ENCODE measurements around the gene OR4D2. TPM values are rescaled to one million over a fixed set of nuclear protein-coding genes. Genes with fewer than 3 reads are reported as not detected.

Gene OR4D2
- total RNA-seq, 1 donor from 2014 or later: not detected

DNA sequence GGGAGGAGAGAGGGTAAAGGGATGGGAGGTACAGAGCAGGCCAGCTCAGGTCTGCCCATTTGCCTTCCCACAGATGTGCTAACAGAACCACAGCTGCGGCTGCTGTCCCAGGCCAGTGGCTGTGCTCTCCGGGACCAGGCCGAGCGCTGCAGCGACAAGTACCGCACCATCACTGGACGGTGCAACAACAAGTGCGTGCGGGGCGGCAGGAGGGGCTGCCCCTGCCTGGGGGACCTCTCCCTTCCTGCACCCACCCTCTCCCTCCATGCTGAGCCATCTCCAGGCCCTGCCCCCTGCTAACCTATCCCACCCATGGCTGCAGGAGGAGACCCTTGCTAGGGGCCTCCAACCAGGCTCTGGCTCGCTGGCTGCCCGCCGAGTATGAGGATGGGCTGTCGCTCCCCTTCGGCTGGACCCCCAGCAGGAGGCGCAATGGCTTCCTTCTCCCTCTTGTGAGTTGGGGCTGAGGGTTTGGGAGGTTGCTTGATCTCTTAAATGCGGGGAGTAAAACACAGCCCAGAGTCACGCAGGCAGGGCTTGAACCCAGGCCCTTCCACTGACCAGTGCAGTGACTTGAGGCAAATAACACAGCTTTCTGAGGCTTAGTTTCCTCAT lies 27.0 kb downstream of the OR4D2 start:
- Histone ChIP-seq H3K27me3 (peaks cover 25% of the 10 kb centered on the region), H3K36me3 (no peaks in the 10 kb centered on the region), H3K4me1 (no peaks in the 10 kb centered on the region), H3K9me3 (no peaks in the 10 kb centered on the region), H3K4me3 (no peak overlapping the region), H3K27ac (no peak overlapping the region)
- TF ChIP-seq, protein P1, sequence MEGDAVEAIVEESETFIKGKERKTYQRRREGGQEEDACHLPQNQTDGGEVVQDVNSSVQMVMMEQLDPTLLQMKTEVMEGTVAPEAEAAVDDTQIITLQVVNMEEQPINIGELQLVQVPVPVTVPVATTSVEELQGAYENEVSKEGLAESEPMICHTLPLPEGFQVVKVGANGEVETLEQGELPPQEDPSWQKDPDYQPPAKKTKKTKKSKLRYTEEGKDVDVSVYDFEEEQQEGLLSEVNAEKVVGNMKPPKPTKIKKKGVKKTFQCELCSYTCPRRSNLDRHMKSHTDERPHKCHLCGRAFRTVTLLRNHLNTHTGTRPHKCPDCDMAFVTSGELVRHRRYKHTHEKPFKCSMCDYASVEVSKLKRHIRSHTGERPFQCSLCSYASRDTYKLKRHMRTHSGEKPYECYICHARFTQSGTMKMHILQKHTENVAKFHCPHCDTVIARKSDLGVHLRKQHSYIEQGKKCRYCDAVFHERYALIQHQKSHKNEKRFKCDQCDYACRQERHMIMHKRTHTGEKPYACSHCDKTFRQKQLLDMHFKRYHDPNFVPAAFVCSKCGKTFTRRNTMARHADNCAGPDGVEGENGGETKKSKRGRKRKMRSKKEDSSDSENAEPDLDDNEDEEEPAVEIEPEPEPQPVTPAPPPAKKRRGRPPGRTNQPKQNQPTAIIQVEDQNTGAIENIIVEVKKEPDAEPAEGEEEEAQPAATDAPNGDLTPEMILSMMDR (IDR thresholded peaks at IDR 0.05): no peak
- ATAC-seq: no peak
- no peak for DNase-seq
- intact Hi-C loops (cut with DNase I): no loop called here

DNA sequence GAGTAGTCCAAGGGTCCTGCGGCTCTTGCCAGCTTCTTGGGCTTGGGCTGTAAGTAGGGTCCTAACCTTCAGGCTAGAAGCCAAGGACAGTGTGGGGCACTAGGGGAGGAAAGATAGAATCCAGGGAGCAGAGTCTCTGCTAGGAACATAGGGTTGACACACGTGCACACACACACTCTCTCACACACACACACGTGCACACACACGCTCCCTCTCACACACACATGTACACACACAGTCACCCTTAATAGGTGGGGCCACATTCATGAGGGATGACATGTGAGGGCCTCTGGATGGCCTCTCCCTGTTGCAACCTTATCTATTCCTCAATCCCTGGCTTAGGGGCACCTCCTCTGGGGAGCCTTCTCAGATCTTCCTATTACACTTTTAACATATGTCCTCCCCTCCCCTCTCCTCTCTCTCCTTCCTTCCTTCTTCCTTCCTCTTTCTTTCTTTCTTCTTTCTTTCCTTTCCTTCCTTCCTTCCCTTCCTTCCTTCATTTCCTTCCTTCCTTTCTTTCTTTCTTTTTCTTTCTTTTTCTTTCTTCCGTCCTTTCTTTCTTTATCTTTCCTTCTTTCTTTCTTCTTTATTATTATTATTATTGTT lies 28.8 kb downstream of the OR4D2 start:
- Histone ChIP-seq H3K9me3 (no peaks in the 10 kb centered on the region), H3K4me3 (no peak overlapping the region), H3K27me3 (peaks cover 26% of the 10 kb centered on the region), H3K27ac (no peak overlapping the region), H3K4me1 (no peaks in the 10 kb centered on the region), H3K36me3 (no peaks in the 10 kb centered on the region)
- ATAC-seq (no peak), DNase-seq (no peak)
- TF ChIP-seq, protein P1 (IDR thresholded peaks at IDR 0.05): no peak
- intact Hi-C loops (cut with DNase I): no loop called here

DNA sequence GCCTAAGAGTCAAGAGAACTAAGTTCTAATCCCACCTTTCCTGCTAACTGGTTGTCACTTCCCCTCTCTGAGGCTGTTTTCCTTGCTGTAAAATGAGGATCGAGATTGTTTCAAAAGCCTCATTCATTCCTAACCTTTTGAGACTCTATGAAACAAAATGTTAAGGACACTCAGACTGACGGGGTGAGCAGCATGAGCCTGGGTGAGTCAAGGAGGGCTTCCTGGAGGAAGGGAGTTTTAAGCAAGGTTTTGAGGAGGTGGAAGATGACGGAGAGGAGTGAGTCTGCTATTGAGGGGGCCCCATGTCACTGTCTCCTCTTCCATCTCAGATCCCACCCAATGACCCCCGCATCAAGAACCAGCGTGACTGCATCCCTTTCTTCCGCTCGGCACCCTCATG lies 29.8 kb downstream of the OR4D2 start:
- Histone ChIP-seq H3K27me3 (peaks cover 26% of the 10 kb centered on the region), H3K4me3 (no peak overlapping the region), H3K27ac (no peak overlapping the region), H3K4me1 (no peaks in the 10 kb centered on the region), H3K36me3 (no peaks in the 10 kb centered on the region), H3K9me3 (no peaks in the 10 kb centered on the region)
- TF ChIP-seq, protein P1 (IDR thresholded peaks at IDR 0.05): no peak
- intact Hi-C loops (cut with DNase I): no loop called here
- ATAC-seq (no peak), DNase-seq (no peak)

DNA sequence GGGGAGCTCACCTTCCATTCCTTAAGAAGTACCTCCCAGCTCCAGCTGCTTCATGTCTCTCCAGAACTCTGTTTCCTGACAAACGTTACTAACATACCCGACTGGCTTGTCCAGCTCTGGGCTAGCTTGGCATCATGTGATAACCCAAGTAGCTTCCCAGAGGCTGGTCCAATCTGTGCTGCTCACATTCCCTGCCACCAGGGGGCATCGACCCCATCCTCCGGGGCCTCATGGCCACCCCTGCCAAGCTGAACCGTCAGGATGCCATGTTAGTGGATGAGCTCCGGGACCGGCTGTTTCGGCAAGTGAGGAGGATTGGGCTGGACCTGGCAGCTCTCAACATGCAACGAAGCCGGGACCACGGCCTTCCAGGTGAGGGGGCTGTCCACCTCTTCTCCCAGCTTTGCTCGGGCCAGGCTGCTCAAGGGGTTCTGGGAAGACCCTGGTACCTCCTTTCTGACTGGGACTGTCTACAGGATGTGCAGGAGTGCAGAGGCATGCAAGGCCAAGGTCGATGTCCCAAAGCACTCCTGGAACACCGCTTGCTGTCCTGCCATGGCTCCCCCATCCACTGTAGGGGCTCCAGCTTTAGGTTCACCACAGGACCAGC lies 33.3 kb downstream of the OR4D2 start:
- H3K4me3 ChIP-seq: no peak overlapping the region
- H3K4me1 ChIP-seq: no peaks in the 10 kb centered on the region
- peak; percentile 88 for ATAC-seq
- H3K27ac ChIP-seq: no peak overlapping the region
- no peaks in the 10 kb centered on the region for H3K36me3 ChIP-seq
- TF ChIP-seq, protein P1 (IDR thresholded peaks at IDR 0.05): peak; percentile 59
- H3K9me3 ChIP-seq: no peaks in the 10 kb centered on the region
- intact Hi-C loops (cut with DNase I): no loop called here
- H3K27me3 ChIP-seq: peaks cover 26% of the 10 kb centered on the region
- DNase-seq: peak; percentile 78

DNA sequence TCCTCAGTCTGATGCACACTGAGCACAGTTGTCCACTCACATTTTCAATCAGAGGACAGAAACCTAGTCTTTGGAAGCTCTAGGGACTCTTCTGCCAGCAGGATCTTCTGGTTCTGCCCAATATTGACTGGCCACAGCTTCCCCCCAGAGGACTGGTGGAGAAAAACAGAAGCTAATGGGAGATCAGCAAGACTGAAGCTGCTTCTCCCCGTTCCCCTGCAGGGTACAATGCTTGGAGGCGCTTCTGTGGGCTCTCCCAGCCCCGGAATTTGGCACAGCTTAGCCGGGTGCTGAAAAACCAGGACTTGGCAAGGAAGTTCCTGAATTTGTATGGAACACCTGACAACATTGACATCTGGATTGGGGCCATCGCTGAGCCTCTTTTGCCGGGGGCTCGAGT lies 36.1 kb downstream of the OR4D2 start:
- no peak for ATAC-seq
- no peaks in the 10 kb centered on the region for H3K9me3 ChIP-seq
- no peak for DNase-seq
- peaks cover 16% of the 10 kb centered on the region for H3K27me3 ChIP-seq
- H3K4me3 ChIP-seq: no peak overlapping the region
- no peak overlapping the region for H3K27ac ChIP-seq
- H3K36me3 ChIP-seq: peaks cover 7% of the 10 kb centered on the region
- no peaks in the 10 kb centered on the region for H3K4me1 ChIP-seq
- TF ChIP-seq, protein P1 (IDR thresholded peaks at IDR 0.05): no peak
- intact Hi-C loops (cut with DNase I): no loop called here

All from upper lobe of right lung (tissue), 1 donor.